ENCODE results near the gene PPP2R5E.

Gene PPP2R5E

DNA sequence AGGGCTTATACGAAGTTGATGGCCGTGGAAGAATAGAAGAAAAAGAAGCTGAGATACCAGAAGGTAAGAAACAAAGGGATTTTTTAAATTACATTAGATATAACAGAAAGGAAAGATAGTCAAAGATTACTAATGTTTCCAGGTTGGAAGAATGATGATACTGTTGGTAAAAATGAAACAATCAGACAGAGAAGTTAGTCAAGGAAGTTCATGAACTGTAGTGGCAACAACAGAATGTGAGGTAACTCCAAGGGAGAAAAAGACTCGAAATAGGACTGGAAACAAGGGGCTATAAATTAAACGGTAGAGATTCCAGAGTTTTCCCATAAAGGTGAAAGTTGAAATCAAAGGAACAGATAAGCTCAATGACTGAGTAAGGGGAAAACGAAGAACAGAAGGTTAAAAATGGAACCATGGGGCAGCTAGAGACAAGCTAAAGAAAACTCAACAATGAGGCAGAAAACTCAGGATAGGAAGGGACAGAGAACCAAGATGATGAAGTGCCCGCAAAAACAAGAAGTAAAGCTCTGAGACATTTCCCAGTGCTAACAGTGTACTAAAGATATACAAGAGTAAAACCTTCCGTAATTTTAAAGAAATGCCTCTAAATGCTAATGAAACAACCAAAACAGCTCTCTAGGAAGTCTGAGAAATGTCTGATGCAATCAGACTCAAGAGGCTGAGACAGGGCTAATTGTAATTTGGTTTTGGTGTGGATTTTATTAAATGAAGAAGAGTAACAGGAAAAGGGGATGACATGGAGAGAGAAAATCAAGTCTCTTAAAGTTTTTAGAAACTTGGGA is 70.0 kb downstream of the PPP2R5E start:
- no peak for DNase-seq (ENCODE audit: low read depth, low spot score)

DNA sequence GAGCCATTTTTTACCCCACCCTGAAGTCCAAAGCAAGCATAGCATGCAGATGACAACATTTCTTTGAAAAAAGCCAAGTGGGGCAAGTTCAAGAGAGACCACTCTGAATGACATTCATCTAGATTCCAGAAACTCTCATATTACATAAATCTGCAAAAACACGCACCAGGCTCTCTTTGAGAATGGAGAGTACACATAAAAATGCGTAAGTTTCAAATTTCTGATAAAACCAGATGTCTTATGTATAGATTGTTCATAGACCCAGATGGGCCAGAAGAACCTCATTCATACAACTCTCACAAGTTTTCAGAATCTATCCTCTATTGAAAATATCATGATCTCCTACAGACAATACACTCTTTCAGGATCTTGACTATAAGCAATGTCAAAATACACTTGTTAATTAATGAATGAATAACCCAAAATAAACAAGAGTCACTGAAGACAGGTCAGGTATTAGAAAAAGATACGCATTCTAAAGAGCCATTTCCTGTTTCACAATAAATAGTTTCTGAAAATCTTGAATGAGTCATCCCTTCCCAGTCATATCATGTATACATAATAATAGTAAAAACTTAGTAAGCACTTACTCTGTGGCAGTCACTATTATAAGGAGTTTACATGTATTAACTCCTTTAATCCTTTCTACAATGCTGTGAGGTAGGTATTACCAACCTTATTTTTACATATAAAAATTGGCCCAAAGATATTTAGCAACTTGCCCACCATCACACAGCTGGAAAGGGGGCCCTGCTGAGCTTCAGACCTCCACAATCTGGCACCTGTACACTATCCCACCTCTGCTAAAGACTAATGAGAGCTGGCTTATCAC is 72.0 kb downstream of the PPP2R5E start:
- no peak for DNase-seq (ENCODE audit: low read depth, low spot score)

DNA sequence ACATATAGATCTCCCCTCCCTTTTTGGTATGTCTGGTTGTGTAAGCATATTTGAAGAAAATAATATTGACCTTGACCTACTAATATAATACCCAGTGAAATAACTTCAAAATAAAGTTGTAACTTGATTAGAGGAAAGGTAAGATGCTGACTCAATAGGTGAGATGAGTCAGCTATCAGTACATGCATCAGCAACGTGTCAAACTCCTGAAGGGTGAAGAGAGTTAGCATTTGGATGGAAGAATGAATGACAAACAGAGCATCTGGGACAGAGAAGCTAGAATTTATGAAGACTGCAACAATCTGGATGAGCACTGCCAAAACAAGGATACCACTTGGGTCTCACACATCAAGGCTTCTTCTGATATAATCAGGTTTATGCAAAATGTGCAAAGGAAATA is 74.9 kb downstream of the PPP2R5E start:
- DNase-seq (ENCODE audit: low read depth, low spot score), result no peak

DNA sequence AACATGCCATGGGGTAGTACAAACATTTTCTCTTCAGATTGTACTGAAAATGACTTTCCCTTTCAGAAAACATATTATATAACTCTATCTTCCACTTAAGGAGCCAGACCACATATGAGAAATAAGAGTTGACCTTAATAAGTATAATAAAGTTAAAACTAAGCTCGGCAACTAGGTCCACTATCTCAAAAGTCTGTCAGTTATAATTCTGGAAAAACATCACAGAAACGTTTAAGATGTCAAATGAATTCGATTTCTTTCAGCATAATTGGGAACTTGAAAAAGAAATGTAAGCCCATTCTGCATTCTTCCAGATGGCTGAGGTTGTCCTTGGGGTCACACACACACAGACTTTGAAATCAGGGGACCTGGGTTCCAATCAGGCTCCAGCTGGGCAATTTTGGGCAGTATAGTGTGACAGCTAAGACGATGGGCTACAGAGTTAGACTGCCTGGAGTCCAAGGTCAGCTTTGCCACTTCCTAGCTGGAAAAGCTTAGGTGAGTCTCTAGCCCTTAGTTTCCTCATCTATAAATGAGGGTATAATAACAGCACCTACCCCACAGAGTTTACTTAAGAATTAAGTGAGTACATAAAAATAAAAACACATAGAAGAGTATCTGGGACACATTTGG is 75.6 kb downstream of the PPP2R5E start:
- DNase-seq (ENCODE audit: low read depth, low spot score), result no peak

DNA sequence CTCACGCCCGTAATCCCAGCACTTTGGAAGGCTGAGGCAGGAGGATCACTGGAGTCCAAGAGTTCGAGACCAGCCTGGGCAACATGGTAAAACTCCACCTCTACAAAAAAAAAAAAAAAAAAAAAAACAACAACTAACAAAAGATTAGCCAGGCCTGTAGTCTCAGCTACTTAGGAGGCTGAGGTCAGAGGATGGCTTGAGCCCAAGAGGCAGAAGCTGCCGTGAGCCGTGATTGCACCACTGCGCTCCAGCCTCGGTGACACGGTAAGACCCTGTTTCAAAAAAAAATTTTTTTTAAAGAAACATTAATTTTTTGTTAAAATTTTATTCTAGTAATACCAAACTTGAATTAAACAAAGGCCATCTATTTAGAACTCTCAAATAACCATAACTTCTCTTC is 77.8 kb downstream of the PPP2R5E start:
- no peak for DNase-seq (ENCODE audit: low read depth, low spot score)

DNA sequence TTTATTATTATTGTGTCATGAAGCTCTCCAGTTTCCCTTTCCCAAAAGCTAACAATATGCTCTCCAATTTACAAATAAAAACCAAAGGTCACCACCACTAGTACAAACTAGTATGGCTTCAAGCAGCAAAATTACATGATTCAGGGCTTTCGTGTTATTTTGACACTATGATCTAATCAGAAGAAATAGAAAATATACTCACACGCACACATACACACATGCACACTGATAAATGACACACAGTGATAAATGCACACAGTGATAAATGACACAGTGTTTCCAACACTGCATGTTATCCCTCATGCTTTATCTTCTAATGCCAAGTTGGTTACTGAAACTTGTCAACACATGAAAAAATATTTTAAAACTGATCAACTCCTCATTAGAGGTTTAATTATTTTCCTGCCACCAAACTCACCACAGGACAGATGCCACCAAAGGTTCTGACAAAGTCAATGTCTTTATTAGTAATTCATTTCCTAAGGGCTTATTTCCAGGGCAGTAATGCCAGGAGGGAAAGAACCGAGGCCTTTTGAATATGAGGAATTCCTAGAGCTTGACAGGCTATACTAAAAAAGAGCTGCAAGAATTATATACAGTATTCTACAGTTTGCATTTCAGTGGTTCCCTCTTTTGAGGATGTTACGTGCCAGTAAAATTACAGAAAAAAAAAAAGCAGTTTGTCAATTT is 82.4 kb downstream of the PPP2R5E start:
- no peak for DNase-seq (ENCODE audit: low read depth, low spot score)

DNA sequence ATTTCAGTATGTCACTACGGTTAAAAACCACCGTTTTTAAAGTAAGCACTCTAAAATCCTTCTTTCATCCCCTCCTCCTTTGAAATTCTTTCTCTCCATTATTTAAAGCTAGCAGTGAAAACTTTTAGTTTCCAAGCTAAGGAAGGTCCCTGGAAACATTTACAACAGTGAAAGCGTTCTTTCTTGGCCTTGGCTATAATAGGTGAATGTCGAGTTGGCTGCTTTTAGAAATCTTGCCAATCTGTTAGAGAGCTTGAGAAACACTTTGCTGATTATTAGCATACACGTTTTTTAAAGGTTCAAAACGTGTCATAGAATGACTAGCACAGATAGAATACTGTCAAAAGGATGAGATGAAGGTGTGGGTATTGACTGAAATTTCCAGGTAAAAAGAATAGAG is 83.4 kb downstream of the PPP2R5E start:
- no peak for DNase-seq (ENCODE audit: low read depth, low spot score)

DNA sequence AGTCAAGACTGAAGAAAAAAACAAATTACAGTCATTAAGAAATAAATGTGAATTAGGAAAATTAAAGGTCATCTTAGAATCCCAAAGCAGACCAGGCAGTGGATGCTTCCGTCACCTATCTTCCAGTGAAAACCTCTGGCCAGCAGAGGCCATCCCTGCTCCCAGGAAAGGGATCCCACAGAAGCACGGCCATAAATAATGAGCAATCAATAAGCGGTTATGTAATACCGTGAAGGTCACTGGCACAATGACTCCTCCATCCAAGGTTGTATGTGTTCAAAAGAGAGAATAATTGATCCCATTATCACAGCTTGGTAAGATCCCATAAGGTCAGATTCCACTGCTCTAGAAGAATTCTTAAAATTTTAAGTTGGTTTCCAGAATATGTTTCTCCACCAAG is 85.7 kb downstream of the PPP2R5E start:
- no peak for DNase-seq (ENCODE audit: low read depth, low spot score)

DNA sequence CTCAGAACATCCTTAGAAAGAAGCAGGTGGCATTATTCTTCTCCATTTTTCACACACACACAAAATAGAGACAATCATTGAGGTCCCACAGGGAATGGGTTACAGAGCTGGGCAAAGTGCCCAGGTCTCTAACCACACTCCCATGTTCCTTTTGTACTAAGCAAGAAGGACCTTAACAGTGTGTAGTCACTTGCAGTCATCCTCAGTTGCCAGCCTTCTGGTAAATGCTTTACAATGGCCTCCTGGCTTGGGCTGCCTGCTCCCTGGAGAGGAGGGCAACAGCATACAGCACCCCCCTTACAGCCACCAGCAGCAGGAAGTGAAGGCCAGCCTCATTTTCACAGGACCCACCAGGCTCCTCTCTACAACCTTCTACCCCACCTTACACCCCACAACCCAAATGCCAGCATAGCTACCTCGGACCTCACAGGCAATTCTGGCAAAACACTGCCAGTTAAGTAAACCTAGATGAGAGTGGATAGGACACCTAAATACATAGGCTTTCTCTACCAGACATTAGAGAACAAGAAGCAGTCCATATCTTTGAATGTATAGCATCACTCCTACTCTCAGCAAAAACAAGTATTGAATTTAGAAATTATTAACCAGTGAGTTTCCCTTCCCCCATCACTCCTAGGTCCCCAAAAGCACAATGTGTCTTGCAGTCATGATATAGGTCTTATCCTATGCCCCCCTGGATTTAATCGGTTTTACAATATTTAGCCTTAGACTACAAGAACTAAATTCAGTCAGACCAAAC is 88.1 kb downstream of the PPP2R5E start:
- no peak for DNase-seq (ENCODE audit: low read depth, low spot score)

DNA sequence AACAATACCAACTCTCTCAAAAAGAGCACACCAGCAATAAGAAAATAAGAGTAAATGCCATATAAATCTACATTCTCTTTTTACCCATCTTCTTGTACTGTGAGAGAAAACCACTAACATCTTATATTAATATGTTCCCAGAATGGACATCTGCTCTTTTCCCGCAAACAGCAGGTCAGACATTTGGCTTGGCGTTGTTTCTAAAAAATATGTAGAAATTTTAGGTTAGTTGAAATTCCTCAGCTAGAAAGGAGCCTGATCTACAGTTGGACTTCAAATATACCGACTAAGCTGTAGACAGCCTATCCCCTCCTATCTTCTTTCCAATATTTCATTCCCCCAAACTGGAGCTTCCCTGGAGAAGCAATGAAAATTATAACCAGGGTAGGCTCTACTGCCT is 88.7 kb downstream of the PPP2R5E start:
- no peak for DNase-seq (ENCODE audit: low read depth, low spot score)

DNA sequence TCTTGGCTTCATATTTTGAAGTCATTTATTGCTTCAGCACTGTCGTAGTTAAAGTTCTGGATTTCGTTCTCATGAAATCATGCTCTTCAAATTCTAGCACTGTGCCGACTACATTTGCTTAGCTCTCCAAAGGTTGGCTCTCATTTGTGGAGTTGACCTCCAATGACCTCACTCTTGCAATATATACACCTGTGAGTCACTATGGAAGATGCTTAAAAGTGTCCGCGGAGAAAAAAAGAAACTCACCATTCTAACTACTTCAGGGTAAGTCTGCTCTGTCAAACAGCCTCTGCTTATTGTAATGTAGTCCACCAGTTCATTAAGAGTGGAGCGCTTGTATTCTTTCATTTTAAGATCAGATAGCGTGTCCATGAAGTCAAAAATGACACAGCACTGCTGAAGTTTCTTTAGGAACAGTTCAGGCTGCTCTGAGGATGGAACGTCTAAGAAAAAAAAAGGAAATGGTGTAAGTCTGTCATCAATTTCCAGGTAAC is 89.7 kb downstream of the PPP2R5E start:
- no peak for DNase-seq (ENCODE audit: low read depth, low spot score)

DNA sequence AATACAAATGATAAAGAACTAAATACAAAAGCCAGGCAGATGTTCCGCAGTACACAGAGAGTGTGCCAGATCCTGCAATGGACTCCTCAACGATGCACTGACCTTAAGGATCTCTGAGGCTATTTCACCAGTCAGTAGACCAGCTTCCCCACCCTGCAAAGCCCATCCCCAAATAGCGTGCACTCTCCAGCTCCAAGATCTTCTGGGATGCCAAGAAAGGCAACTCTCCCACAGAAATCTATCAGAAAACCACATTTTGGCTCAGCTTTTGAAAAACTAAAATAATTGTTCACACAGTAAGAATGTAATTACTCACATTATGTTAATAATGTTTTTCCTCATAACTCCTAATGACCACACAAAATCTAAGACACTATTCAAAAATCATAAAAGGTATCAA is 90.4 kb downstream of the PPP2R5E start:
- no peak for DNase-seq (ENCODE audit: low read depth, low spot score)

DNA sequence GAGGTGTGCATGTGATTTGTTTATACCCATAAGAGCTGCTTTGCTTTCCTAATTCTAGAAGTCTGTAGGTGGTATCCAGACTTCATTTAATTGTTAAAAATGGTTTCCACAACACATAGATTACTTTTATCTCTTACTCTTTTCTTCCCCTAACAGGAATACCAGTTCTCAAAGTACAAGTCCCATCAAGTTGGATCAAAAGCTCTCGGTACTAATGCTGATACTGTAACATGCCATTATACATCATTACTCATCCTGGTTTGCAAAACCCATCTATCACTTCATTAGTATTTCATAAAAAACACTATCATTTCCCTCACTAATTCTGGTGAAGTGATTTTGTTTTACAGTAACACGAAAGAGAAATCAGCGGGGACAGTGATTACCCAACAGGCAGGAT is 94.3 kb downstream of the PPP2R5E start:
- DNase-seq (ENCODE audit: low read depth, low spot score), result no peak

DNA sequence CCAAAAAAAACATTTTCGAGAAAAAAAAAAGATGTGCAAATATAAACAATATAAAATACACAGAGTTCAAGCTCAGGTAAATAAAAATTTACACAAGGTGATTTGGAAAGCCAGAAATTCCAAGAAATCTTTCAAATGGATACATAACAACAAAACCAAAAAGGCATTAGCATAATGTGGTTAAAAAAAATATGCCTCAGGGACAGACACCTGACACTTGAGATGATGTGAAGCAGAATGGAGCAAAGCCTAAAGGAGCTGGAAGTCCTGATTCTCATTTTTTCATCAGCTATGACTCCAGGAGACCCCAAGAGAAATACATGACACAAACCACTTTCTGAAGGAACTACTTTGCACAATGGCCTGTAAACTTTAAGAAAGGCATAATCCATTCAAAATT is 98.6 kb downstream of the PPP2R5E start:
- DNase-seq (ENCODE audit: low read depth, low spot score), result no peak

DNA sequence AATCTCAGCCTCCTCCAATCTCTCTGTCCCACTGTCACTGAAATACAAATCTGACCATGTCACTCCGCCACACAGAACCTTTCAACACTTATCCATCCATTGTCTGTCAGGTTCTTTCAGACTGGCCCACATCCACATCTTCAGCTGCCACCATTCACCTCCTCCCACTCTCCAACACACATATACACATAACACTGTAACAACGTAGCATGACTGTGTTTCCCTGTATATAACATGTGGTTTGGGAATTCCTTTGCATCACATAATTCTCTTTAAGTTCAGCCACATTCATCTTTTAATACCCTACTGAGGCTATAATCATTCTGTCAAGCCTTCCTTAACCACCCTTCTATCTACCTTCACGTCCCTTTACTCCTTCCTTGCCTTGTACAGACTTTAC is 99.2 kb downstream of the PPP2R5E start:
- DNase-seq (ENCODE audit: low read depth, low spot score), result no peak

DNA sequence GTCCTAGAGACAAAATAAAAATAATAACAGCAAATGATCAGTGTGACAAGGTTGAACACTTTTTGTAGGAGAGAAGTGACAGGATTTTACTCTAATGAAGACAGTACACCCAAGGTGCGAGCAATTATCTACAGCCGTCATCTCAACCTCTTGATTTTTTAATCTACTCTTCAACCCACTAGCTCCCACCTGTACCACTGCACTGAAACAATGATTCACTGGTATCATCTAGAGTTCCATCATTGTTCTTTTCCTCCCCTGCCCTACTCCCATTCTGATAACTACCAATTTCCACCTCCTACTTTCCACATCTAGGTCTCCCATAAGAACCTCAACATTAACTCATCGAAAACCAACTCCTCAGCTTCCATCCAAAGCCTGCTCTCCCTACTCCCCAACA is 99.8 kb downstream of the PPP2R5E start:
- no peak for DNase-seq (ENCODE audit: low read depth, low spot score)

DNA sequence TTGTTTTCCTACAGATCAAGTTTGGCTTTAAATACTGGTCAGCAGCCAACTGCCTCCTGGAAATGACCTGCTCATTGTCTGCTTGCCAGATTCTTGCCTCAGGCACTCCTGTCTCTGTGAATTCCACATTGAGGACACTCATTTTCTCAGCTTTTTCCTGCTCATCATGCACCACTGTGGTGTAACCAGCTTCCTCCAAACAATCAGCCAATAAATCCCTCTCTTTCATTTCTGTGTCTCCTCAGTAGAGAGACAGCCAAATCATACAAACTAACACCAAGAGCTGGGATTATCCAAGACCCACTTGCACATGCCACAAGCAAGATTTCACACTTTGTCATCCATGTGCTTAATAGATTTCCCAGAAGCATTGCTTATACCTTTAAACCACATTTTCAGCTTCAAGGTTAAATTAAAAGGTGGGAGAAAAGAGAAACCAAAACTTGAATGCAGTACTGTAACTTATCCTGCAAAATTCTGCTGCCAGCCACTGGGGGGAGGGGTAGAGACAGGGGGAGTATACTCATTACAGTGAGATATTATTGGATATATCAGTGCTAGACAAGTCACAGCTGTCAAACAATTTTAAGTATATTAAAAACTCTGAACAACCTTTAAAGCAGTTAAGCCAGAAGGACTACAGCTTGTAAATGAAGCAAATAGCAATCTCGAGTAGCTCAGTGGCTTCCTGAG is 105.0 kb downstream of the PPP2R5E start:
- no peak for DNase-seq (ENCODE audit: low read depth, low spot score)

DNA sequence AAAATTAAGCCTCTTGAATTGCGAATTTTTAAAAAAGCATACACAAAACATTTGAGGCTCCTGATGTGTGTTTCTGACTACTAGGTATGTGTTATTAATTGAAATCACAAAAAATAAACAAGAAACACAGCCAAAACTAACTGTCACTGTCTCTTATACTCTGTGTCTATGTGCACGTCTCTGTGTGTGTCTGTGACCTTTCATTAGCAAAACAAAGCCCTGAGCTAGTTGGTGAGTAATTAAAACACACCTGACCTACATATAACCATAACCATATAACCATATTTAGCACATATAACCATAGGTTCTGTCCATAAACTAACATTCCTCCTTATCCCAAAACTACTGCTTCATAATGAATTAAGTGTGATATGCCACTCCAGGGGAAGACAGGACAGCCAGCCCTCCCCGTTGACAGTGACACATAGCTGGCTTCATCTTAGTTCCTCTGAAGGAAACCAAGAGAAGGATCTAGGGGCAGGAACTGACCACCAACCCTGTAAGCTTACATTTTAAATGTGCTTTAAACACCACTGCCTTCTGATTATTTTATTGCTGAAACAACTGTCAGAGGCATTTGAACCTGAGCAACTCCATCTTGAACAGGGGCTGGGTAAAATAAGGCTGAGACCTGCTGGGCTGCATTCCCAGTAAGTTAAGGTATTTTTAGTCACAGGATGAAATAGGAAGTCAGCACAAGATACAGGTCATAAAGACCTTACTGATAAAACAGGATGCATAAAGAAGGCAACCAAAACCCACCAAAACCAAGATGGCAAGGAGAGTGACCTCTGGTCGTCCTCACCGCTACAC is 106.7 kb downstream of the PPP2R5E start:
- no peak for DNase-seq (ENCODE audit: low read depth, low spot score)

DNA sequence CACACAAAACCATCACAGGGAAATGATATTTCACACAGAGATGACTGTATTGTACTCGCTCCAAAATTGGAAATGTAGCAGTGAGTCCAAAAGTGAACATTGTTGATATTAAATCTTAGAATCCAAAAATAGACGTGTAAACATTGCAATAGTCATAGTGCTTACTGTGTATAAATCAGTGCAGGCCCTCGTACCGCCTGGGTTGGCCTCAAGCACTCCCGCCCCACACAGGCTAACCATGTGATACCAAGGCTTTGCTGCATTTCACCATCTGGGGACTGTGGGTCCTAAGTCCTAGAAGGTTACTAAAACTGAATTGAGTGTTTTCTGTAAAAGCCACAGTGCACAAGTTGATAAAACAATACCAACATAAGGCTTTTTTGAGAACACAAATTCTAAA is 107.3 kb downstream of the PPP2R5E start:
- no peak for DNase-seq (ENCODE audit: low read depth, low spot score)

DNA sequence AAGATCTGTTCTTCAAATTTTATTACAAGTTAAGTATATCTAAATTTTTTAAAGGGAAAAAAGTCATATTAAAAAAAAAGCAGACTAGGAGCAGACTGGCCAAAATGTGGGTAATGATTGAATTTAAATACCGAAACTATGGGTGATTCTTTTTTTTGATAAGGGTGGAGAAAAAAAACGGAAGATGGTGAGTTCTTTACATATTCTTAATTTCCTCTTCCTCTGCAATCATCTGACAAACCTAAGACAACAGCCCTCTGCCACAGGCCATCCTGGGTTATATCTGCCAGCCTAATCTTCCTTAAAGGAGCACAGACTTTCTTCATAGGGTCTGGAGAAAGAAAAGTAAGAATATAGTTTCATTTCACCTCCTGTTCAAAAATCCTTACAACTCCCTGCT is 108.0 kb downstream of the PPP2R5E start:
- no peak for DNase-seq (ENCODE audit: low read depth, low spot score)

All from activated naive CD8-positive, alpha-beta T cell treated with anti-CD3 and anti-CD28 coated beads, Interleukin-2, amount 50 U/mL, for 16 hours (primary cell).